Hepatocyte (in vitro differentiated cells): Measurements from ENCODE around the gene CHD2. TPM values are rescaled to one million over a fixed set of nuclear protein-coding genes. Genes with fewer than 3 reads are reported as not detected.
A peak's percentile ranks its signal among the peaks of the same experiment; 100 is the strongest.

Experiments
- DNase-seq: peaks from one replicate; pipeline ENCODE4 v3.0.0-alpha.2; 2016; ENCODE audit warnings: low spot score
- H2AFZ ChIP-seq: fragments of 200-600 bp; sonication (generic); 2 replicates; pipeline ENCODE4 v1.6.0; 2016; ENCODE audit warnings: antibody characterized with exemption, mild to moderate bottlenecking
- H3K27ac ChIP-seq: fragments of 200-600 bp; sonication (generic); 2 replicates; pipeline ENCODE4 v1.5.1; 2016; ENCODE audit warnings: mild to moderate bottlenecking
- H3K27me3 ChIP-seq: fragments of 200-600 bp; sonication (generic); 2 replicates; pipeline ENCODE4 v1.6.1; 2016
- H3K36me3 ChIP-seq: fragments of 200-600 bp; sonication (generic); replicated peaks from 2 replicates; pipeline ENCODE4 v1.5.1; 2016; ENCODE audit warnings: low read depth; ENCODE audit not compliant: insufficient read depth
- H3K4me1 ChIP-seq: fragments of 200-600 bp; sonication (generic); 2 replicates; pipeline ENCODE4 v1.5.1; 2016; ENCODE audit warnings: mild to moderate bottlenecking, moderate library complexity; ENCODE audit not compliant: insufficient read depth
- H3K4me2 ChIP-seq: fragments of 200-600 bp; sonication (generic); 2 replicates; pipeline ENCODE4 v1.6.0; 2016
- H3K4me3 ChIP-seq: fragments of 200-600 bp; sonication (generic); 2 replicates; pipeline ENCODE4 v1.5.1; 2016; ENCODE audit warnings: mild to moderate bottlenecking
- H3K79me2 ChIP-seq: fragments of 200-600 bp; sonication (generic); 2 replicates; pipeline ENCODE4 v1.6.0; 2017; ENCODE audit warnings: mild to moderate bottlenecking
- H3K9me2 ChIP-seq: fragments of 200-600 bp; sonication (generic); replicated peaks from 2 replicates; pipeline ENCODE4 v1.6.0; 2017; ENCODE audit warnings: mild to moderate bottlenecking; ENCODE audit not compliant: insufficient read depth
- H3K9me3 ChIP-seq: fragments of 200-600 bp; sonication (generic); 2 replicates; pipeline ENCODE4 v1.5.1; 2016; ENCODE audit warnings: low read depth, mild to moderate bottlenecking
- H4K20me1 ChIP-seq: fragments of 200-600 bp; sonication (generic); 2 replicates; pipeline ENCODE4 v1.6.0; 2016; ENCODE audit warnings: mild to moderate bottlenecking; ENCODE audit not compliant: insufficient read depth, poor library complexity, severe bottlenecking
- CTCF ChIP-seq: fragments of 200-600 bp; sonication (generic); IDR thresholded peaks from 2 replicates; pipeline ENCODE4 v1.5.1; 2016; ENCODE audit warnings: antibody characterized with exemption, mild to moderate bottlenecking; ENCODE audit not compliant: poor library complexity
- EZH2 ChIP-seq: fragments of 200-600 bp; sonication (generic); IDR thresholded peaks from 2 replicates; pipeline ENCODE4 v1.6.1; 2016; ENCODE audit warnings: antibody characterized with exemption, mild to moderate bottlenecking, borderline replicate concordance
- EZH2phosphoT487 ChIP-seq: fragments of 200-600 bp; sonication (generic); IDR thresholded peaks from one replicate; pipeline ENCODE4 v1.6.1; 2018; ENCODE audit warnings: antibody characterized with exemption, mild to moderate bottlenecking, low read depth, moderate library complexity; ENCODE audit not compliant: unreplicated experiment, severe bottlenecking
- WGBS: methylation state at CpG from one replicate; pipeline ENCODE4 v1.1.6; 2016; ENCODE audit warnings: low lambda C conversion rate; ENCODE audit errors: missing lambda C conversion rate; 5-methylcytosine and 5-hydroxymethylcytosine counted together
- polyA plus RNA-seq: library from polyadenylated mRNA; unstranded; fragments of >200 nt; fragmentation: Nextera tagmentation; extraction: Ambion mirVana; gene quantifications from 2 replicates; pipeline ENCODE4 v1.2.1, GENCODE V29; 2016
- total RNA-seq: library from RNA; depleted of rRNA; stranded (reverse); fragments of >200 nt; gene quantifications from 2 replicates; pipeline ENCODE4 v1.2.3, GENCODE V29; 2014

Gene CHD2
- total and polyA plus RNA-seq, 2 experiments from 2014 or later: 49.3 to 133 TPM

GRCh38 chr15:92924216-92924615 lies 24.1 kb downstream of the CHD2 start:
- TF ChIP-seq EZH2 (no peak), EZH2phosphoT487 (no peak), CTCF (no peak)
- H3K27me3 ChIP-seq: no peaks in the 10 kb centered on the region
- DNase-seq: no peak
- H2AFZ ChIP-seq: no peak overlapping the region
- H3K27ac ChIP-seq: peak overlapping the region; percentile 1
- no peaks in the 10 kb centered on the region for H3K9me2 ChIP-seq
- no peak overlapping the region for H3K4me3 ChIP-seq
- peaks cover 22% of the 10 kb centered on the region for H3K36me3 ChIP-seq
- peaks cover 44% of the 10 kb centered on the region for H3K4me1 ChIP-seq
- peaks cover 99% of the 10 kb centered on the region for H3K79me2 ChIP-seq
- H3K4me2 ChIP-seq: no peak overlapping the region
- H4K20me1 ChIP-seq: peaks cover 10% of the 10 kb centered on the region
- WGBS: 90% methylated on average over 7 of the region's 7 CpGs
- H3K9me3 ChIP-seq: no peaks in the 10 kb centered on the region

GRCh38 chr15:92925454-92925853 lies 25.3 kb downstream of the CHD2 start:
- Histone ChIP-seq H3K27me3 (no peaks in the 10 kb centered on the region), H4K20me1 (peaks cover 10% of the 10 kb centered on the region), H3K9me2 (no peaks in the 10 kb centered on the region), H3K27ac (peak overlapping the region; percentile 29), H3K4me1 (peaks cover 38% of the 10 kb centered on the region), H2AFZ (no peak overlapping the region), H3K79me2 (peaks cover 99% of the 10 kb centered on the region), H3K4me2 (no peak overlapping the region), H3K36me3 (peaks cover 24% of the 10 kb centered on the region), H3K4me3 (no peak overlapping the region), H3K9me3 (no peaks in the 10 kb centered on the region)
- WGBS: 86% methylated on average over 2 of the region's 2 CpGs
- no peak for DNase-seq
- TF ChIP-seq EZH2phosphoT487: no peak
- no peak for TF ChIP-seq EZH2
- TF ChIP-seq CTCF: no peak

GRCh38 chr15:92928225-92928750 lies 28.2 kb downstream of the CHD2 start:
- Histone ChIP-seq H3K9me3 (no peaks in the 10 kb centered on the region), H3K4me1 (peaks cover 16% of the 10 kb centered on the region), H3K27ac (peak overlapping the region; percentile 30), H3K27me3 (no peaks in the 10 kb centered on the region), H2AFZ (no peak overlapping the region), H3K4me2 (no peak overlapping the region), H3K36me3 (peaks cover 24% of the 10 kb centered on the region), H4K20me1 (peaks cover 5% of the 10 kb centered on the region), H3K4me3 (no peak overlapping the region), H3K79me2 (peaks cover 93% of the 10 kb centered on the region), H3K9me2 (no peaks in the 10 kb centered on the region)
- TF ChIP-seq CTCF (no peak), EZH2 (no peak), EZH2phosphoT487 (no peak)
- WGBS: 96% methylated on average over 3 of the region's 3 CpGs
- no peak for DNase-seq

GRCh38 chr15:92929002-92929401 lies 28.9 kb downstream of the CHD2 start:
- peaks cover 16% of the 10 kb centered on the region for H3K4me1 ChIP-seq
- peaks cover 5% of the 10 kb centered on the region for H4K20me1 ChIP-seq
- peak overlapping the region; percentile 30 for H3K27ac ChIP-seq

More at GRCh38 chr15:92929002-92929401, 28.9 kb downstream of the CHD2 start:
- H3K4me2 ChIP-seq: no peak overlapping the region
- H3K9me2 ChIP-seq: no peaks in the 10 kb centered on the region
- TF ChIP-seq EZH2: no peak
- TF ChIP-seq EZH2phosphoT487: no peak
- TF ChIP-seq CTCF: no peak
- no peaks in the 10 kb centered on the region for H3K9me3 ChIP-seq
- H3K4me3 ChIP-seq: no peak overlapping the region
- WGBS: 86% methylated on average over 6 of the region's 6 CpGs
- peaks cover 24% of the 10 kb centered on the region for H3K36me3 ChIP-seq
- H3K79me2 ChIP-seq: peaks cover 93% of the 10 kb centered on the region
- H2AFZ ChIP-seq: no peak overlapping the region
- H3K27me3 ChIP-seq: no peaks in the 10 kb centered on the region
- DNase-seq: no peak
